ENCODE measurements around the gene MAD1L1.
"Not testable (repeated sequence)": the region's sequence is repeated elsewhere in the genome, so short reads cannot be mapped to it uniquely, and the experiment has no call there.

The MAD1L1 gene

GRCh38 chr7:1829668-1830067, 403.1 kb downstream of the MAD1L1 start:
- not testable (repeated sequence) for H3K9ac ChIP-seq (ENCODE audit: low read length in 5 of 5); H3K27ac ChIP-seq (ENCODE audit: low read depth, low read length); H3K4me3 ChIP-seq (ENCODE audit: low read depth in 1 of 5, low read length in 5 of 5); H3K4me1 ChIP-seq (ENCODE audit: control insufficient read depth in 5 of 5, insufficient read depth in 5 of 5, low read length in 5 of 5); H3K9me3 ChIP-seq (ENCODE audit: control insufficient read depth in 5 of 5, low read length in 5 of 5); H3K36me3 ChIP-seq (ENCODE audit: control insufficient read depth in 5 of 5, insufficient read depth in 5 of 5, low read length in 5 of 5); H3K27me3 ChIP-seq (ENCODE audit: control insufficient read depth in 5 of 5, insufficient read depth in 4 of 5, low read length in 5 of 5)

GRCh38 chr7:1829111-1829510, 403.6 kb downstream of the MAD1L1 start:
- Histone ChIP-seq H3K4me3 (ENCODE audit: low read depth in 1 of 5, low read length in 5 of 5) (no peak overlapping the region), H3K9me3 (ENCODE audit: control insufficient read depth in 5 of 5, low read length in 5 of 5) (peaks cover 0 to 7% (median 0%) of the 10 kb centered on the region in 5 donors), H3K27me3 (ENCODE audit: control insufficient read depth in 5 of 5, insufficient read depth in 4 of 5, low read length in 5 of 5) (no peaks in the 10 kb centered on the region), H3K9ac (ENCODE audit: low read length in 5 of 5) (no peak overlapping the region), H3K4me1 (ENCODE audit: control insufficient read depth in 5 of 5, insufficient read depth in 5 of 5, low read length in 5 of 5) (no peaks in the 10 kb centered on the region), H3K27ac (ENCODE audit: low read depth, low read length) (no peak overlapping the region), H3K36me3 (ENCODE audit: control insufficient read depth in 5 of 5, insufficient read depth in 5 of 5, low read length in 5 of 5) (peaks cover 0 to 6% (median 0%) of the 10 kb centered on the region in 5 donors)

- not testable (repeated sequence) for H3K4me1 ChIP-seq (ENCODE audit: control insufficient read depth in 5 of 5, insufficient read depth in 5 of 5, low read length in 5 of 5); H3K9ac ChIP-seq (ENCODE audit: low read length in 5 of 5); H3K9me3 ChIP-seq (ENCODE audit: control insufficient read depth in 5 of 5, low read length in 5 of 5); H3K4me3 ChIP-seq (ENCODE audit: low read depth in 1 of 5, low read length in 5 of 5); H3K36me3 ChIP-seq (ENCODE audit: control insufficient read depth in 5 of 5, insufficient read depth in 5 of 5, low read length in 5 of 5); H3K27ac ChIP-seq (ENCODE audit: low read depth, low read length); H3K27me3 ChIP-seq (ENCODE audit: control insufficient read depth in 5 of 5, insufficient read depth in 4 of 5, low read length in 5 of 5)
These were observed 404.6 kb downstream of the MAD1L1 start for GRCh38 chr7:1828170-1828569.

- not testable (repeated sequence) for H3K36me3 ChIP-seq (ENCODE audit: control insufficient read depth in 5 of 5, insufficient read depth in 5 of 5, low read length in 5 of 5); H3K27me3 ChIP-seq (ENCODE audit: control insufficient read depth in 5 of 5, insufficient read depth in 4 of 5, low read length in 5 of 5); H3K9me3 ChIP-seq (ENCODE audit: control insufficient read depth in 5 of 5, low read length in 5 of 5); H3K9ac ChIP-seq (ENCODE audit: low read length in 5 of 5); H3K4me3 ChIP-seq (ENCODE audit: low read depth in 1 of 5, low read length in 5 of 5); H3K27ac ChIP-seq (ENCODE audit: low read depth, low read length); H3K4me1 ChIP-seq (ENCODE audit: control insufficient read depth in 5 of 5, insufficient read depth in 5 of 5, low read length in 5 of 5)
These were observed 405.2 kb downstream of the MAD1L1 start for GRCh38 chr7:1827521-1827981.

- H3K27ac ChIP-seq (ENCODE audit: low read depth, low read length); H3K9ac ChIP-seq (ENCODE audit: low read length in 5 of 5); H3K36me3 ChIP-seq (ENCODE audit: control insufficient read depth in 5 of 5, insufficient read depth in 5 of 5, low read length in 5 of 5); H3K27me3 ChIP-seq (ENCODE audit: control insufficient read depth in 5 of 5, insufficient read depth in 4 of 5, low read length in 5 of 5); H3K4me3 ChIP-seq (ENCODE audit: low read depth in 1 of 5, low read length in 5 of 5); H3K9me3 ChIP-seq (ENCODE audit: control insufficient read depth in 5 of 5, low read length in 5 of 5); H3K4me1 ChIP-seq (ENCODE audit: control insufficient read depth in 5 of 5, insufficient read depth in 5 of 5, low read length in 5 of 5): not testable (repeated sequence)
These were observed 405.8 kb downstream of the MAD1L1 start for GRCh38 chr7:1826931-1827330.

- Histone ChIP-seq H3K4me3 (ENCODE audit: low read depth in 1 of 5, low read length in 5 of 5) (no peak overlapping the region), H3K27me3 (ENCODE audit: control insufficient read depth in 5 of 5, insufficient read depth in 4 of 5, low read length in 5 of 5) (no peaks in the 10 kb centered on the region), H3K4me1 (ENCODE audit: control insufficient read depth in 5 of 5, insufficient read depth in 5 of 5, low read length in 5 of 5) (no peaks in the 10 kb centered on the region), H3K27ac (ENCODE audit: low read depth, low read length) (no peak overlapping the region), H3K9me3 (ENCODE audit: control insufficient read depth in 5 of 5, low read length in 5 of 5) (peaks cover 0 to 7% (median 0%) of the 10 kb centered on the region in 5 donors), H3K36me3 (ENCODE audit: control insufficient read depth in 5 of 5, insufficient read depth in 5 of 5, low read length in 5 of 5) (peaks cover 0 to 6% (median 0%) of the 10 kb centered on the region in 5 donors), H3K9ac (ENCODE audit: low read length in 5 of 5) (no peak overlapping the region)
These were observed 406.6 kb downstream of the MAD1L1 start for GRCh38 chr7:1825897-1826741.

- not testable (repeated sequence) for H3K27me3 ChIP-seq (ENCODE audit: control insufficient read depth in 5 of 5, insufficient read depth in 4 of 5, low read length in 5 of 5); H3K4me3 ChIP-seq (ENCODE audit: low read depth in 1 of 5, low read length in 5 of 5); H3K27ac ChIP-seq (ENCODE audit: low read depth, low read length); H3K9me3 ChIP-seq (ENCODE audit: control insufficient read depth in 5 of 5, low read length in 5 of 5); H3K9ac ChIP-seq (ENCODE audit: low read length in 5 of 5); H3K4me1 ChIP-seq (ENCODE audit: control insufficient read depth in 5 of 5, insufficient read depth in 5 of 5, low read length in 5 of 5); H3K36me3 ChIP-seq (ENCODE audit: control insufficient read depth in 5 of 5, insufficient read depth in 5 of 5, low read length in 5 of 5)
These were observed 407.2 kb downstream of the MAD1L1 start for GRCh38 chr7:1825647-1825896.

GRCh38 chr7:1824882-1825646, 407.7 kb downstream of the MAD1L1 start:
- not testable (repeated sequence) for H3K4me3 ChIP-seq (ENCODE audit: low read depth in 1 of 5, low read length in 5 of 5); H3K4me1 ChIP-seq (ENCODE audit: control insufficient read depth in 5 of 5, insufficient read depth in 5 of 5, low read length in 5 of 5); H3K27me3 ChIP-seq (ENCODE audit: control insufficient read depth in 5 of 5, insufficient read depth in 4 of 5, low read length in 5 of 5)

GRCh38 chr7:1824151-1824881, 408.4 kb downstream of the MAD1L1 start:
- H3K36me3 ChIP-seq (ENCODE audit: control insufficient read depth in 5 of 5, insufficient read depth in 5 of 5, low read length in 5 of 5) = not testable (repeated sequence)

More at GRCh38 chr7:1824882-1825646, 407.7 kb downstream of the MAD1L1 start:
- not testable (repeated sequence) for H3K36me3 ChIP-seq (ENCODE audit: control insufficient read depth in 5 of 5, insufficient read depth in 5 of 5, low read length in 5 of 5); H3K9me3 ChIP-seq (ENCODE audit: control insufficient read depth in 5 of 5, low read length in 5 of 5); H3K9ac ChIP-seq (ENCODE audit: low read length in 5 of 5); H3K27ac ChIP-seq (ENCODE audit: low read depth, low read length)

More at GRCh38 chr7:1824151-1824881, 408.4 kb downstream of the MAD1L1 start:
- H3K27me3 ChIP-seq (ENCODE audit: control insufficient read depth in 5 of 5, insufficient read depth in 4 of 5, low read length in 5 of 5); H3K4me3 ChIP-seq (ENCODE audit: low read depth in 1 of 5, low read length in 5 of 5); H3K9me3 ChIP-seq (ENCODE audit: control insufficient read depth in 5 of 5, low read length in 5 of 5); H3K27ac ChIP-seq (ENCODE audit: low read depth, low read length); H3K9ac ChIP-seq (ENCODE audit: low read length in 5 of 5); H3K4me1 ChIP-seq (ENCODE audit: control insufficient read depth in 5 of 5, insufficient read depth in 5 of 5, low read length in 5 of 5): not testable (repeated sequence)

Measured in subcutaneous abdominal adipose tissue (tissue), 5 donors.